ENCODE data around the gene MAP3K4.

The MAP3K4 gene

DNA sequence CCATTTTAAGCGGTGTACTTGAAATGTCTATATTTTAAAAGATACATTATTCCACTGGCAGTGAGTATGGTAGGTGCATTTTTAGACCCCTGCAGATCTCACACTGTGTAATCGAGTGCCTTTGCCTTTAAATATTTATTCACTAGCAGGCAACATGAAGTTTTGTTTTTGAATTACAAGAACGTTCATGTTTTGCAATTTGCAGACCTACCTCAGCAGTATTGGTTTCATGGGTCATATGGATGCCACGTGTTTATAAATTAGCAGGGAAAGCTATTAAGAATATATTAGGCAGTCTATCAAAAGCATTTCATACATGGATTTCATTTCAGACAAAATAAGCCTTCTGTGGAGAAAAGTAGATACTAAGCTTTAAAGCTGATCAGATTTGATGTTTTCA lies 7.2 kb downstream of the MAP3K4 start:
- TF ChIP-seq, protein P1, sequence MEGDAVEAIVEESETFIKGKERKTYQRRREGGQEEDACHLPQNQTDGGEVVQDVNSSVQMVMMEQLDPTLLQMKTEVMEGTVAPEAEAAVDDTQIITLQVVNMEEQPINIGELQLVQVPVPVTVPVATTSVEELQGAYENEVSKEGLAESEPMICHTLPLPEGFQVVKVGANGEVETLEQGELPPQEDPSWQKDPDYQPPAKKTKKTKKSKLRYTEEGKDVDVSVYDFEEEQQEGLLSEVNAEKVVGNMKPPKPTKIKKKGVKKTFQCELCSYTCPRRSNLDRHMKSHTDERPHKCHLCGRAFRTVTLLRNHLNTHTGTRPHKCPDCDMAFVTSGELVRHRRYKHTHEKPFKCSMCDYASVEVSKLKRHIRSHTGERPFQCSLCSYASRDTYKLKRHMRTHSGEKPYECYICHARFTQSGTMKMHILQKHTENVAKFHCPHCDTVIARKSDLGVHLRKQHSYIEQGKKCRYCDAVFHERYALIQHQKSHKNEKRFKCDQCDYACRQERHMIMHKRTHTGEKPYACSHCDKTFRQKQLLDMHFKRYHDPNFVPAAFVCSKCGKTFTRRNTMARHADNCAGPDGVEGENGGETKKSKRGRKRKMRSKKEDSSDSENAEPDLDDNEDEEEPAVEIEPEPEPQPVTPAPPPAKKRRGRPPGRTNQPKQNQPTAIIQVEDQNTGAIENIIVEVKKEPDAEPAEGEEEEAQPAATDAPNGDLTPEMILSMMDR (conservative IDR thresholded peaks at IDR 0.05): no peak

DNA sequence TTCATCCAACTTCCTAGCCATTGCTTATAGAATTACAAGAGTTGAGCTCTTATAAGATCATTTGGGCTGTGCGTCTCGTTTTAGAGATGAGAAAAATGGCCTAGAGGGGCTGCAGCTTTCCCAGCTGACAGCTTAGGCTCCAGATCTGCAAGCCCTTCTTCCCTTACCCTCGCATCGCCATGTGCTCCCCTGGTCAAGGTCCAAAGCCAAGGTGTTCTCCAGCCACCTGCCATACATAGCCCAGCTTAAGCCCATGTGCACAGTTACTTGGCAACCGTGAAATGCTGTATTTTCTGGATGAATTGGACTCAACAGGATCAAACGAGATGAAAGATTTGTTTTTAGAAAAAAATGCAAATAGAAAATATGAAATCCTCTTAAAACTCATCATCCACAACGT lies 7.9 kb downstream of the MAP3K4 start:
- TF ChIP-seq, protein P1 (conservative IDR thresholded peaks at IDR 0.05): no peak
- H3K27ac ChIP-seq: no peak overlapping the region

More for the DNA sequence above, 7.2 kb downstream of the MAP3K4 start:
- H3K27ac ChIP-seq: no peak overlapping the region

DNA sequence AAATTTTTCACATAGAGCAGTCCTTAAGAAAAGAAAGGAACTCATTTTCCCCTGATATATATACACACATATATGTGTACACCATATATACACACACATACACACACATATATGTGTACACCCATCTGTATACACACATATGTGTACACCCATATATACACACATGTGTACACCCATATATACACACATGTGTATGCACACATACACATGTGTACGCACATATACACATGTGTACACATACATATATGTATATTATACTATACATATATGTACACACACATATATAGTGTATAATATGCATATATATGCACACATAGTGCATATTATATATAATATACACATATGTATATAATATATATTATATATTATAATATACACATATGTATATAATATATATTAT lies 9.1 kb downstream of the MAP3K4 start:
- TF ChIP-seq, protein P1 (conservative IDR thresholded peaks at IDR 0.05): no peak
- H3K27ac ChIP-seq: no peak overlapping the region

DNA sequence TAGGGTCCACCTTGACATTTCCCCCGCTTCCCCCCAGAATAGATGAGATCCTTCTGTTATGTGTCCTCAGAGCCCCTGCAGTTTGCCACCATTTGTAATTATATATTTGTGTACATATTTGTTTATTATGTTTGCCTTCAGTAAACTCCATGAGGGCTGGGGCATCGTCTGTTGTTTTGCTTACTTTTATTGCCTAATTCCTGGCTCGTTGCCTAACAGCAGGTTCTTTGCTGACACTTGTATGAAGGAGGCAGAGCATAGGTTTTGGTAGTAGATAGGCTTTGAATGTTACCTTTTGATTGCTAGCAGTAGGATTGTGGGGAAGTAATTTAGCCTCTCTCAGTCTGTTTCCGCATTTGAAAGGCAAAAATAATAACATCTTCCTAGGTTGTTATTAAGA lies 9.9 kb downstream of the MAP3K4 start:
- TF ChIP-seq, protein P1 (conservative IDR thresholded peaks at IDR 0.05): no peak
- peak overlapping the region; percentile 32 for H3K27ac ChIP-seq

DNA sequence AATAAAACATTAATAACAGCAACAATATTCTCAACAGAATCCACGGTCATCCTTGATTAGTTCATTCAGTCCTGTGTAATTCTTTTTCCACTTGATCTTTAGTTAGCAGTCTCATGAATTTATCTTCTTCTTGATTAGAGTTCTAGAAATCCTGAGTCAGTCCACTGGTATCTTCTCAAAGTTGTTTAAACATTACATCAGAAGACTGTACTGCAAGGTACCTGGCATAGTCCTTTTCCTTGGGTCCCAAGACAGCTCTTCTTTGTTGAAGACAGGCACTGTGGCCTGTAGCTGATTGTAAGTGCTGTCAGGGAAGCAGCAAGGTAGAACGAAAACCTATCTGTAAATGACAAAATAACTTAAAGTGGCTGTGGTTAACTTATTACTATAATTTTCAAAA lies 11.8 kb downstream of the MAP3K4 start:
- TF ChIP-seq, protein P1 (conservative IDR thresholded peaks at IDR 0.05): no peak

DNA sequence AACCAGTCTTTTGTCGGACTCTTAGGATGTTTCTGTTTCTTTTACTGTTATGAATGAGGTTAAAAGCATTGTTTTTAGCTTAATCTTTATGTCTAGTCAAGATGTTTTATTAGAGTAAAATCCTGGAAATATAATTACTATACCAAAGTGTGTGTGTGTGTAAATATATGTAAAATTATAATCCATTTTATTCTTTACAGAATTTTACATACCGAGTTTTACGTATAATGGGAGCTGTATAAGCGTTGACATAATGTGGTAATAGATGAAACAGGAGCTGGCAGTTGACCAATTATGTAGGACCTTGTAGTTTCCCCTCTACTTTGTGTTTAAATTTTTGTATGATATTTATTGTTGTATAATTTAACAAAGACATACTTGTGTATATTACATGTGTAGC lies 16.7 kb downstream of the MAP3K4 start:
- TF ChIP-seq, protein P1 (conservative IDR thresholded peaks at IDR 0.05): no peak
- no peak overlapping the region for H3K27ac ChIP-seq

More for the DNA sequence above, 11.8 kb downstream of the MAP3K4 start:
- H3K27ac ChIP-seq: no peak overlapping the region

DNA sequence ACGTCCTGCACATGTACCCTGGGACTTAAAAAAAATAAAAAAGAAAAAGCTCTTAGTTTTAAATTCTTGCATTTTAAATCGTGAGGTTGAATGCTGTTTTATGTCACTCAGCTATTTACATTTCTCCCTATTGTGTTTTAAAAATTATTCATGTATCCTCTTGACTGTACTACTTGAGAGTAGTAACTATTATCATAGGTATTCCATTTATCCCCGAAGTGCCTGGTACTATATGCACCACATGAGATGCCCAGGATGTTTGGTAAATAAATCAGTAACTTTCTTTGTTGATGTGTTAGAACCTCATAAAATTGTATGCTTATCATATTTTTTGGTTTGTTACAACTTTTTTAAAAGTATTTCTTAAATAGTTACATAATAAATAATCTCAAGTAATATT lies 18.4 kb downstream of the MAP3K4 start:
- H3K27ac ChIP-seq: no peak overlapping the region
- TF ChIP-seq, protein P1 (conservative IDR thresholded peaks at IDR 0.05): no peak

DNA sequence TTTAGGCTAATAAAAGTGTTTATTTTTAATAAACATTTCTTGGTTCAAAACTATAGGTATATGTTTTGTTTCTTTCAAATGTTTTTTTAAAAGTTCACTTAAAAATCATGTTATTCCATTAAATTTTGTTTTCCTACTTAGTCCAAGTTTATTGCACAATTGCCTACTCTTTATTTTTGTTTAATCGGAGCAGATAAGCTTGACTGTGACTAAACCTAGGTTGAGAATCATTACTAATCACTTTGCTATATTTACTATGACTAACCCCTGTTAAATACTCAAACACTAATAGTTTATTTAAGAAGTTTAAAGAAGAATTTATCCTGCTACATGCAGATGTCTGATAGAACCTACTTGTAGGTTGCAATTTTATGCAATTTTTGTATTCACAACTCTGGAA lies 18.8 kb downstream of the MAP3K4 start:
- no peak overlapping the region for H3K27ac ChIP-seq
- TF ChIP-seq, protein P1 (conservative IDR thresholded peaks at IDR 0.05): no peak

Data from VCaP (cell line).